ENCODE data around the gene TRPT1.

TRPT1 gene

DNA sequence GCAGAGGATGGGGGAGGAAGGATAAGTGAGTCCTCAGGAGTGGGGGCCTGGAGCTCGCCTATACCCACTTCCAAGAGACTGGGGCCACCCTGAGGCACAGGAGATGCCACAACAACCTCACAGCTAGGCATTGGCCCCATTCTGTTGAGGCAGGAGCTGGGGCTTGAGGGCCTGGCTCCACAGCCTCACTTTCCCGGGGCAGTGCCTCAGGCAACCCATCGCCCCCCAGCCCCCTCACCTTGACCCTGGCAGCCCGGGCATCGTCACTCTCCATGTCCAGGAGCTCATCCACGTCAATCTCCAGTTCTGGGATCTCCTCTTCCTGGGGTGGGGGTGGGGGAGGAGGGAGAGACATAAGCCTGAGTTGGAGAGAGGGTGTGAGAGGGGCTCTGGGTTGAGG is 19.0 kb upstream of the TRPT1 start:
- DNase-seq (ENCODE audit: low read depth): no peak

DNA sequence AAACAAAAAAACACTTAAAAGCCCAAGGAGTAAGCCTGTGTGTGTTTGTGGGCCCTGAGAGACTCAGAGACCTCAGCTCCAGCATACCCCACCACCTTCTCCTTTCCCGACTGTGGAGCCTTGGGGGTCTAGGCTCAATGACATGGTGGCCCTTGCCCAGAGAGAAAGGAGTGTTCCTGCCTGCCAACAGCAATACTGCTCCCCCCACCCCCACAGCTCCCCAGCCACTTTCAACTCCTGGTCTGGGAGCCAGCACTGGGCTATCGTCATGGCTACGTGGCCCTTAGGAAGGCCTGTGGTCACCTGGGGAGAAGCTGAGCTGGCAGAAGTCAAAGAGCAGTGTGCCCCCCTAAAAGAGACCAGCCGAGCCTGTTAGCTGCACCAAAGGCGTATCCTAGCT is 18.1 kb upstream of the TRPT1 start:
- no peak for DNase-seq (ENCODE audit: low read depth)

DNA sequence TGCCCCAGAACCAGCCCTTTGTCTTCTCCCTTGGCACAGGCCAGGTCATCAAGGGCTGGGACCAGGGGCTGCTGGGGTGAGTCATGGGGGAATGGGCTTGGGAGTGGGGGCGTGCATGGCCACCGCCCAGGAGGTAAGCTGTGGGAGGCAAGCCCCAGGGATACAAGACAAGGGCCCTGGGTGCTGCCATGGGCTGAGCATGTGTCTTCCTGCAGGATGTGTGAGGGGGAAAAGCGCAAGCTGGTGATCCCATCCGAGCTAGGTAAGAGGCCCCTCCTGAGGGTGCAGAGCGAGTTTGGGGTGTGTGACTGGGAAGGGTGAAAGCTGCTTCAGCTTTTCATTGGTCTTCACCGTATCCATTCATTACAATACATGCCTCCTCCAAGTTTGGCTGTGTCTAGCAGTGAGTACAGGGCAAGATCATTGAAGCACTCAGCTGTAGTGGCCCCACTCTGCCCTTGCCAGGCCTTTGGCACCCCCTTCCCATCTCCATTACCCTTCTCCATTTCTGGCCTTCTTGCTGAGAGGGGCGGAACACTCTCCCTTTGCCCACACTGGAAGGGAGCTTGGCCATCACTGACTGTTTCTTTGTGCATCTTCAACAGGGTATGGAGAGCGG is 17.4 kb upstream of the TRPT1 start:
- DNase-seq (ENCODE audit: low read depth): no peak

DNA sequence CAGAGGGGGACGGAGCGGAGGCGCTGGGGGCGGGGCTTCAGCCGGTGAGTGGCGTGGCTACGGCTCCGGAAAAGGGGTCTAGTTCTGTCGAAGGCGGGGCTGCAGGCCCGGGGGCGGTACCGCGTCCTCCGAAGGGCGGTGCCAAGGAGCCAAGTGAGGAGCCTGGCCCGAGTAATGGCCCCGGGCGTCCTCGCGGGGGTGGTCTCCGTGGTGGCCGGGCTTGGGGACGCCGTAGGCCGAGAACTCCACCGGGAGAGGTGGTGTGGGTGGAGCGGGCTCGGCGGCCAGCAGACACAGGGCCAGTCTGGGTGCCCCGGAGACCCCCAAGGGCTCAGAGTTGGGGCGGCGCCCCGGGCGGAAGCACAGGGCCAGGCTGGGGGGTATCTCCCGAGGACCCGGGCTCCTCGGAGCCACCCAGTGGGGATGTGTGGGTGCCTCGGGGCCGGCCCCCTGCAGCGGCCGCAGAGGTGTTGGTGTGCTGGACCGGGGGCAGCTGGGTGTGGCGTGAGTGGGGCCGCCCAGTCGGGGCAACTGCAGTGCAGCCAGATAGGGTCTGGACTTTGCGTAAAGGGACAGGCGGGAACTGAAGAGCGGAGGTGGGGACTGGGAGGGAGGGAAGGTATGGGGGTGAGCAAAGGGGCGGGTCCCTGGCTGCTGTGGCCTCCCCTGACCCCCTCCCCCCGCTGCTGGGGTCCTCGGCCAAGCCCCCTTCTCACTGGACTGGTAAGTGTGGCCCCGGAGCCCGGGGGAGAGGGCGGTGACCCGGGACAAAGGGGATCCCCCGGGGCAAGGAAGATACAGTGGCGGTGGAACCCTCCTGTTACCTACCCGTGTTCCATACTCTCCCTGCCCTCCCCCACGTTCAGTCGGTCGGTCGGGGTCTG is 15.7 kb upstream of the TRPT1 start:
- DNase-seq (ENCODE audit: low read depth): peak; percentile 99

DNA sequence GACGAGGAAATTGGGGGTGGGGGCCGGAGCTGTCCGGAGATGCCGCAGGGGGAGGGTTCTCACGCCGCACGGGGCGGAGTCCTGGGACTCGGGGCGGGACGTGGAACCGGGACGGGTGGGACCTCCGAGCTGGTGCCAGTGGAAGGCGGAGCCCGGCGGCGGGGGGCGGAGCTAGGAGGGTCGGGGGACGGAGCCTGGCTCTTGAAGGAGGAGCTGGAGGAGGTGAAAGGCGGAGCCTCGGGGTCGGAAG is 15.2 kb upstream of the TRPT1 start:
- no peak for DNase-seq (ENCODE audit: low read depth)

DNA sequence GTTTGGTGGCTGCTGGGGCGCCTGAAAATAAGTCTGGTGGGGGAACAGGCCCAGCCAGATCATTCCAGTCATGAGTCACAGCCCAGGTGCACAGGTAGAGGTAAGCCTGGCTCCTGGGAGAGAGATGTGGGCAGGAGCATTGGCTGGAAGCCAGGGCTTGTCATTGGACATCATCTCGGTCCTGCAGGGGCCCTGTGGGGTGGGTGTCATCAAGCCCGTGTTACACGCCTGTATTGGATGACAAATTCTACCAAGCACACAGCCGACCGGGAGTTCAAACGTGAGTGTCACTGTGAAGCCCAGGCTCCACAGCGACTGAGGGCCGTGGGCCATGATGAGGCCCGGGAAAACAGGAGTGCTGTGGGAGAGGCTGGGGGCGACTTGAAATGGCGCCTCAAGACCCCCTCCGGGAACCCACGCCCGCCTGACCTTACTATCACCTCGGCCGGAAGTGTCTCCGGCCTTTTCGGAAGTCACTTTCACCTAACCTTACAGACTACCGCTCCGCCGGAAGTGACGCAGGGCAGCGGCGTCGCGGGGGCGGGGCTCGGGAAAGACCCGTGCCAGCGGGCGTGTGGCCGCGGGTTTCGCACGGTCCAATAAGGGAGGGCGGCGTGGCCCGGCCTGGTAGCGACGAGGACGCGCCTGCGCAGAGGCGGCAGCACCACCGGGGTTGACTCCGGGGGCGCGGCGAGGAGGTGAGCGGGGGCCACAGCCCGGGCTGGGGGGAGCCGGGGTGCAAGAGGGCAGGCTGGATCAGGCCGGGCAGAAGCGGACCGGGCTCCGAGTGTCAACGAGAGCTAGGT is 14.7 kb upstream of the TRPT1 start, which contains the start of gene FKBP2:
Gene FKBP2, plus strand, starts transcription at position 661 of the 806 bp plus-strand sequence. CDS start 1,293 bp downstream, outside the sequence.
- DNase-seq (ENCODE audit: low read depth): peak; percentile 88

DNA sequence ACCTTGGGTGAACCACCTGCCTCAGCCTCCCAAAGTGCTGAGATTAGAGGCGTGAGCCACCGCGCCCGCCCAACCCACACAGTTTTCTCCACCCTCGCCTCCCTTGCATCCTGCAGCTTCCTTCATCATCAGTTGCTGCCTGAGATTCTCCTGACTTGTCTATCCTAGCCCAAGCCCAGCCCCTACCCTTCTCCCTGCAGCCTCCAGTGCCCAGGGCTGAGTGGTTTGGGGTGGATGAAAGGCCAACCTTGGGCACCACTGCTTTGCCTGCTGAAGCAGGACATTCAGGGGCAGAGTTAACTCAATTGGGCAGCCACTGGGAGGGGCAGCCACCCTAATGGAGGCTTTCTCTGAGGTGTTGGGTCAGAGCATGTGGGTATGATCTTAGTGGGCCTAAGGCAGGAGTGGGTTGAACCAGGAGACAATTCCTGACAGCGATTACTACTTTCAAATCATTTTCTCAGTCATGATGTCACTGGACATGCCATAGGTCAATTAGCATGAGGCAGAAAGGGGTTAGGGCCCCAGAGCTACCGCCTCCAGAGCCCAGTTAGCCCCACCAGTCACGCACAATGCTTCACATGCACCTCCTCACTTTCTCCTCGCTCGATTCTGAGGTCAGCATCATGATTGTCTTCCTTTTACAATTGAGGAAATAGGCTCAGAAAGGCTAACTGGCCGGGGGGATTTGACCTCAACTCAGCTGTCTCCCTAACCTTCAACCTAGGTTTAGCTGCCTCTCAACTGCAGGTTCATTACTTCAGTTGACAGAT is 13.9 kb upstream of the TRPT1 start:
- no peak for DNase-seq (ENCODE audit: low read depth)

DNA sequence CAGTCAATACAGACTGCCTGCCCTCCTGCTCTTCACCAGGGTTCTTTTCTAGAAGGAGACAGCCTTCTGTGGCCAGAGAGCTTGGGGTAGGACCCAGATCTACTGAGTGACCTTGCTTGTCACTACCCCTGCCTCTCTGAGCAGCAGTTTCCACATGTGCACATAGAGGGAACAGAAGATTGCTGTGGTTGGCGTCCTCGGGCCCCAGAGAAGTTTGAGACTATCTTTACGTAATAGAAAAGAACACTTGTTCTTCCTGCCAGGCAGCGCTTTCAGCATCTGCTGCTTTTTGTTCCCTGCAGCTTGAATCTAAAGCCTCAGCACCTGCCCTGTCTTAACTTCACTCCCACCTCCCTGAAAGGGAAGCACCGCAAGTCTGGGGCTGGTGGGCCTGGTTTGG is 13.0 kb upstream of the TRPT1 start:
- no peak for DNase-seq (ENCODE audit: low read depth)

DNA sequence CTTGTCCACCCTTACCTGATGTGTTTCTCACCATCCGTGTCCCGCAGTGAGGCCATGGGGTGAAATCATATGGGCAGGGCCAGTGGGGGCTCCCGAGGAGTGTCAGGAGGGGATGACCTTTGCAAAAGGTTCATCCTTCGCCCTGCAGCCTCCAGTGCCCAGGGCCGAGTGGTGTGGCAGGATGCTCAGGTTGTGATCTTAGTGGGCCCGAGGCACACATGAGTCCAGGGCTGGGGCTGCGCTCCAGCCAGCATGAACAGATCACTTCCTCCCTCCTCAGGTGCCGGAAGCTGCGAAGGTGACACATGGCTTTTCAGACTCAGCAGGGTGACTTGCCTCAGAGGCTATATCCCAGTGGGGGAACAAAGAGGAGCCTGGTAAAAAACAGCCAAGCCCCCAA is 12.1 kb upstream of the TRPT1 start:
- no peak for DNase-seq (ENCODE audit: low read depth)

DNA sequence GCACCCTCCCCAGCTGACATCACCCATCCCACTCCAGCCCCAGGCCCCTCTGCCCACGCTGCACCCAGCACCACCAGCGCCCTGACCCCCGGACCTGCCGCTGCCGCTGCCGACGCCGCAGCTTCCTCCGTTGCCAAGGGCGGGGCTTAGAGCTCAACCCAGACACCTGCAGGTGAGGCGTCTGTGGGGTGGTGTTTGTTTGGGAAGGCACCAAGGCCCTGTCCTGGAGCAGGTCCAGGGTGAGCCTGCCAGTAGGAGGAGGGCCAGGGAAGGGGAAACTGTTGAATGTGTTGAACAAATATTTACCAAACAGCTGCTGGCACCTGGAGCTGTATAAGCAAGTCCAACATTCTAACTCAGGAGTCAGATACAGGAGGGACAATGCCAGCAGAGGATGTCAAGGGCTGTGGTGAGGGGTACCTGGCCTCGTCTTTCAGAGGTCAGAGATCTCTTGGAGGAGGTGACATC is 11.5 kb upstream of the TRPT1 start:
- no peak for DNase-seq (ENCODE audit: low read depth)

DNA sequence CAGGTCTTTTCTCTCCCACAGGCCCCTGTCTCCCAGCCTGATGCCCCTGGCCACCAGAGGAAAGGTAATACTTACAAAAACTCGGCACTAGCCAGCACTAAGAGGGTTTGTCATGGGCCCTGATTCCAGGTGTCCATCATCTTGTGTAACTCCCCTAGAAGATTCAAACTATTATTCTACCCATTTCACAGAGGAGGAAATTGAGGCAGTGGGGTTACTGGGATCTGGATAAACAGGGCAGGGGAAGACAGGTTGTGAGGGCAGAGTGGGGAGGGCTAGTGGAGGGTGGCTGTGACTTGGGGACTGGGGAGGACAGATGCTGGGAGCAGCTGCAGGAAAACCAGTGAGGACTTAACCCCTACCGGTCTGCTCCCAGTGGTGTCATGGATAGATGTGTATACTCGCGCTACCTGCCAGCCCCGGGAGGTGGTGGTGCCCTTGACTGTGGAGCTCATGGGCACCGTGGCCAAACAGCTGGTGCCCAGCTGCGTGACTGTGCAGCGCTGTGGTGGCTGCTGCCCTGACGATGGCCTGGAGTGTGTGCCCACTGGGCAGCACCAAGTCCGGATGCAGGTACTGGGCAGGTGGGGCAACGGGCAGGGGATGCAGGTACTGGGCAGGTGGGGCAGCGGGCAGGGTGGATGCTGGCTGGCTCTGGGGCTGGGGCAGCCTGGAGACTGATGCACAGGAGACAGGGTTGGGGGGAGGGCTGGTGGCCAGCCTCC is 9.6 kb upstream of the TRPT1 start:
- DNase-seq (ENCODE audit: low read depth): no peak

DNA sequence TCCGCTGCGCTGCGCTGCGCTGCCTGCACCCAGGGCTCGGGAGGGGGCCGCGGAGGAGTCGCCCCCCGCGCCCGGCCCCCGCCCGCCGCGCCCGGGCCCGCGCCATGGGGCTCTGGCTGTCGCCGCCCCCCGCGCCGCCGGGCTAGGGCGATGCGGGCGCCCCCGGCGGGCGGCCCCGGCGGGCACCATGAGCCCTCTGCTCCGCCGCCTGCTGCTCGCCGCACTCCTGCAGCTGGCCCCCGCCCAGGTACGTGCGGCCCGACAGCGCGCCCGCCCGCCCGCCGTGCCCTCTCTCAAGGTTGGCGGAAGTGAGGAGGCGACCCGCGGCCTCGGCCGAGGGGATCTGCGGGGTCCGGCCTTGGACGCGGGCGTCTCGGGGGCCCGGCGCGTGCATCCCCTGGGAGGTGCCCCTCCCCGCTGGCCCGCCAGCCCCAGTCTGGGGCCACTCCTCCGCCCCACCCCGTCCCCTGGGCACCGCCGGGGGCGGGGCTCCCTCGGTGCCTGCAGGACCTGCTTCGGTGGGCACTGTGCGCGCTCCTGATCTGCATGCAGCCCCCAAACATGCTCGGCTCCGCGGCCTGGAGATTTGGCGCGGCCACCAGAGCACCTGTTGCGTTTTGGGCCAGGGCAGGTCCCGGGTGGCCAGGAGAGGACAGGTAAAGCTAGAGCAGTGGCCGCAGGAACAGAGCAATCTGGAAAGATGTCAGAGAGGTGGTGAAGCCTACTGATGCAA is 8.8 kb upstream of the TRPT1 start:
- DNase-seq (ENCODE audit: low read depth): no peak

DNA sequence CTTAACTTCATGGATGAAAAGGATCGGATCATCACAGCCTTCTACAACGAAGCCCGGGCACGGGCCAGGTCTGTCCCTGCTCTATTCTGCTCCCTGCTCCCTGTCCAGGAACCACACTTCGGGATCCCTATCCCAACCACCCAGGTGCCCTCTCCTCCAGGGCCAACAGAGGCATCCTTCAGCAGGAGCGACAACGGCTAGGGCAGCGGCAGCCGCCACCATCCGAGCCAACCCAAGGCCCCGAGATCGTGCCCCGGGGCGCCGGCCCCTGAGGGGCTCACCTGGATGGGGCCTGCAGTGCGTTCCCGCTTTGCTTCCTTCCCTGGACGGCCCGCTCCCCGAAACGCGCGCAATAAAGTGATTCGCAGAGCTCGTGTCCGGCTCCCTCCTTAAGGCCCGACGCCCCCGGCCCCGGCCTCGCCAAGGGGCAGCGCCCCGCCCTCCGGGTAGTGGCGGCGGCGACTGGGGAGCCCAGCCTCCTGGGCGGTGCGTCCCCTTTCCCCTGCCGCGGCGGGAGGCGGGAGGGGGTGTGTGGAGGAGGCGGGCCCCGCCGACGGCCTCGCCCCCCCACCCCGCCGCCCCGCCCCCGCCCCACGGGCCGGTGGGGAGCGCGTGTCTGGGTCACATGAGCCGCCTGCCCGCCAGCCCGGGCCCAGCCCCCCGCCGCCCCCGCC is 8.1 kb upstream of the TRPT1 start, which contains the start of gene VEGFB:
Gene VEGFB, plus strand, starts transcription at position 672 of the 674 bp plus-strand sequence. CDS start 250 bp downstream, outside the sequence.
- DNase-seq (ENCODE audit: low read depth): no peak

DNA sequence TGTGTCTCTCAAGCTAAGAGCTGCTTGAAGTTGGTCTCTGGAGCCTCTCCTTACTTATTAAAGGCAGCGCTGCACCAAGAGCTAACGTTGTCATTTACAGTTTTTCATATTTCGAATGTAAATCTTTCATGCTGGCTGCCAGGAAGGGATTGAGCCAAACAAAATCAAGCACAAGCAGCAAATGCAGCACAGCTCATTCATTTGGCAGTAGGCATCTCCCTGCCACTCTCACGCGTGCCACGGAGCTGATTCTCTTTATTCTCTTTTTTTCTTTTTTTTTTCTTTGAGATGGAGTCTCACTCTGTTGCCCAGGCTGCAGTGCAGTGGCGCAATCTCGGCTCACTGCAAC is 7.0 kb upstream of the TRPT1 start:
- no peak for DNase-seq (ENCODE audit: low read depth)

DNA sequence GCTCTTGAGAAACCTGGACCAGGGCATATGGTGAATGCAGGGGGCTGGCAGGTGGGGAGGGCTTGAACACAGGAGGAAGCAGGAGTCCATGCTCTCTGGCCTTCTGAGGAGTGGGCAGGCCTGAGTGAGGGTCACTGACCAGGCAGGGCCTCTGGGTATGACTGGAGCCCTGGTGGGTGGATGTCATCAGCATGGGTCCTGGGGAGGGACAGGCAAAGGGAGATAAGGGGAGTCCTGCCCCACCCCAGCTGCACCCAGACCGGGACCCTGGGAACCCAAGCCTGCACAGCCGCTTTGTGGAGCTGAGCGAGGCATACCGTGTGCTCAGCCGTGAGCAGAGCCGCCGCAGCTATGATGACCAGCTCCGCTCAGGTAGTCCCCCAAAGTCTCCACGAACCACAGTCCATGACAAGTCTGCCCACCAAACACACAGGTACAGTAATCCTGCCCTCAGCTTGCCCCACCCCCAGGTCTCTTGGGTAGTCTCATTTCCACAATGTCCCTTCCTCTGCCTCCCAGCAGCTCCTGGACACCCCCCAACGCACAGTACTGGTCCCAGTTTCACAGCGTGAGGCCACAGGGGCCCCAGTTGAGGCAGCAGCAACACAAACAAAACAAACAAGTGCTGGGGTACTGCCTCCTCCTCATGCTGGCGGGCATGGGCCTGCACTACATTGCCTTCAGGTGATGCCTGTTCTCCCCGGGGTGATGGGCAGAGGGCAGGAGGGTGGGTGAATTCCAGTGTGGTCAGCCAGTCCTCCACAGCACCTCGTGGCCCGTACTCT is 6.4 kb upstream of the TRPT1 start:
- no peak for DNase-seq (ENCODE audit: low read depth)

DNA sequence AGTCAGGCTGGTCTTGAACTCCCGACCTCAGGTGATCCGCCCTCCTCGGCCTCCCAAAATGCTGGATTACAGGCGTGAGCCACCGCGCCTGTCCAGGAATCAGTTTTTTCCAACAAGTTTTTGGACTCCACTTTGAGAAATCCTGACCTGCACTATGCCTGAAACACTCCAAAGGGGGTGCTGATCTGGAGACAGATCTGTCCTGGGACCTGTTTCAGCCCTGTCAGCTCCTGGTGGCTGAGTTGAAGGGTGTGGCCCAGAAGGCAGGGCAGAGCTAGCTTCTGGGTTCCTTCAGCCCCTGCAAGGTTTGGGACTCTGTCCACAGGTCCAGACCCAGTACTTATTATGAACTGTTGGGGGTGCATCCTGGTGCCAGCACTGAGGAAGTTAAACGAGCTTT is 5.6 kb upstream of the TRPT1 start:
- DNase-seq (ENCODE audit: low read depth): no peak

DNA sequence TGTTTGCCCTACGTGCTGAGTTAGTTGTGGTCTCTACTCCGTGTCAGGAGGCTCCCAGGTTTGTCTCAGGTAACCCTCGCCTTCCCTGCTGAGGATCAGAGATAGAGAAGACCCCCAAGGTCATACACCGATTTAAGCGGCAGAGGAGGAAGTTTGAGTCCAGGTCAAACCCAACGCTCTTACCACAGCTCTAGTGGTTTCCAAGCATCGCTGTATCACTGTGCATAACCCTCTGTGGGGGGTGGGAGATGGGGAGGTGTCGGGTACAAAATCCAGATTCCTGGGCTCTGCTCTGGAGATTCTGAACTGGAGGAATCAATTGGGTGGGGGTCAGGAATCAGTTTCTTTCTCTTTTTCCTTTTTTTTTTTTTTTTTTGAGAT is 5.0 kb upstream of the TRPT1 start:
- DNase-seq (ENCODE audit: low read depth): no peak

DNA sequence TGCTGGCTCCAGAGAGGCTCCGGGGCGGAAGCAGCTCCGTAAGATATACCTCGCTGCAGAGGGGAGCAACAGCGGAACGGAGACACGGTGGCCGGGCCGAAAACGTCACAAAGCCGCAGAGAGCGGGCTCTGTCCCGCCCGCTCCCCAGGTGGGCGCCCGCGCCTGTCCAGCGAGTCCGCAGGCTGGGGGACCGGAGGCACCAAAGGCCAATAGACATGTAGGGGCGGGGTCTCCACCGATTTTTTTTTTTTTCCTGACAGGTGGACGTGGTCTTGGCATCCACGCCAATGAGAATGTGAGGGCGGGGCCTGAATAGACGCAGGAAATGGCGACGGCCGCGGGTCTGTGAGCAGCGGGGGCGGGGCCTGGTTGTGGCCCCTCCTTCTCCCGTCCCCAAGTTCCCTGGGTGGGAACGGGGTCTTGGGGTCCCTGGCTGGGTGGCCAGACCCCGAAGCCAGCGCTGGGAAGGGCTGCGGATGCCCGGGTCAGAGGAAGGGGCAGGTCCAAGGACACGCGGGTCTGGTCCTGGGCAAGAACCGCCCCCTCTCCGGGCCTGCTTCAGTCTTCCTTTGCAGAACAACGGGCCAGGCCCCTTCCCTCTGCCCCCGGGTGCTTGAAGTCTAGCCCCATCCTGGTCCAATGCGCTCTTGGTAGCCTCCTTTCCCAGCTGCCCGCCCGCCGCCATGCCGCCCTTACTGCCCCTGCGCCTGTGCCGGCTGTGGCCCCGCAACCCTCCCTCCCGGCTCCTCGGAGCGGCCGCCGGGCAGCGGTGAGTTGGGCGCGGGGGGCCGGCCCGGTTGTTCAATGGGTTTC is 4.4 kb upstream of the TRPT1 start, which contains the start of gene DNAJC4:
Gene DNAJC4, plus strand, starts transcription at position 378 of the 814 bp plus-strand sequence. Its CDS starts 307 bp downstream, at position 685.
- DNase-seq (ENCODE audit: low read depth): peak; percentile 77

All from stimulated activated CD8-positive, alpha-beta memory T cell treated with anti-CD3 and anti-CD28 coated beads, Interleukin-15, amount 100 ng/mL, for 1 hour (primary cell).